Iris pigment epithelial cell (primary cell): ENCODE results near the gene ZNF24.

ENCODE experiments used
- DNase-seq: peaks from one replicate; pipeline ENCODE4 v3.0.0-alpha.2; 2011; ENCODE audit warnings: low read depth

The ZNF24 gene

GRCh38 chr18:35296060-35296459, 48.2 kb downstream of the ZNF24 start:
- no peak for DNase-seq

DNA sequence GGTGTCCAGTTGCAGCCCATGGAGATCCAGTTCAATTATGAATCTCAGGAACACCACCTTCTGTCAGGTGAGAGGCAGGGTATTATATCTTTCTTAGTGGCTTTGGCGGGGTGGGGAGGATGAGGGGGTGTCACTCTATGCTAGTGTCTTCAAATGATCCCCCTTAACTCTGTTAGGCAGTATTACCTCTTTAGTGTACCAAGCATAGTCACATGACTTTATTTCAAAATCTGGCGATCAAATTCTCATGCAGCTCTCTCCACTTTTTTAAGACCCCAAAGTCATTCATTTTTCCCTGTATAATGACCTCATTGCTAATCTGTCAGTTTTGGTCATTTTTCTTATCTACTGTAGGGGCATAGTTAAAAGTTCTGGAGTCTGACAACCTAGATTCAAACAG, 53.1 kb downstream of the ZNF24 start:
- DNase-seq = no peak

DNA sequence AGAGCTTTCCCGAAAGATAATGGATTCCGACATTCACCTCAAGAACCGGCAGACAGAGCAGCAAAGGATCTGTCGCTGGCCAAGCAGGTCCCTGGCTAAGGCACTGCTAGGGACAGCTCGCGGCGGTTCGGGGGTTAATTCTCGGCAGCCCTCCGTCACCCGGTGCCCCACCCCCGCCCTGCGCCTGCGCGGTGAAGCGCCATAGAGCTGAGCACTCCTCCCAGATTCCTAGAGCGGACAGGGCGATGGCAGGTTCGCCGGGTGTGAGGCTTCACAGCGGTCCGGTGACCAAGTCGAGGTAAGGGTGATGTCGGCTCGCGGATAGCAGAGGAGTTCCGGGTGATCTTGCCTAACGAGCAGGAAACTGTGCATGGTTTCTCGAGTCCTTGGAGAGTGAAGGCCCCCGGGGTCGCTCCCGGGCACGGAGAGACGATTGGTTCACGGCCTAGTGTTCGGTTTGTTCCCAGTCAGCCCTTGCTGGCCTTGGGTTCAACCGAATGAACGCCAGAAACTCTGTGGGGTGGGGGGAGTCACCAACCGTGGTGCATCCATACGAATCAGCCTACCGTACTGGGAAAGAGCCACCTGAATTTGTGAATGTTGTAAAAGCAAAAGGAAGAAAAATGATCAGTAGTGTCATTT, 54.0 kb downstream of the ZNF24 start, which contains the start of gene ZSCAN30:
ZSCAN30 (minus strand) TSS at position 136 of the 642 bp plus-strand sequence. CDS start 25,877 bp downstream, outside the sequence.
- DNase-seq = peak; percentile 95

GRCh38 chr18:35289727-35290093, 54.5 kb downstream of the ZNF24 start:
- DNase-seq = no peak

- DNase-seq = no peak
Measured at GRCh38 chr18:35289293-35289692, 54.9 kb downstream of the ZNF24 start.

DNA sequence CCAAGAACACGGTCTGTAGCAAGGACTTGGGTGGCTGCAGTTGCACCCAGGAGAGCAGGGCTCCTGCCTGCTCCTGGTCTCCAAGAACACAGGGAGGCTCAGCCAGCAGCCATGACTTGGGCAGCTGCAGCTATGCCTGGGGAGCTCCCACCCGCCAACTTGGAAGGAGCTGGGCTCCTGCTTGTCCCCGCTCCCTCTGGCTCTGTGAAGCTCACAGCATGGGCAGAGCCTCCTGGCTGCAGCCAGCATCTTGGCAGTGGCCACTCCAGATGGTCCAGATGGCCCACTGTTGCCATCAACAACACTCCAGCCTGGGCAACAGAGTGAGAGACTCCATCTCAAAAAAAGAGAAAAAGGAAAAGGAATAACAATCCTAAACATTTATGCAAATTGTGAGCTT, 59.4 kb downstream of the ZNF24 start:
- no peak for DNase-seq

GRCh38 chr18:35283923-35284794, 60.1 kb downstream of the ZNF24 start:
- no peak for DNase-seq

GRCh38 chr18:35282353-35282752, 61.9 kb downstream of the ZNF24 start:
- DNase-seq = peak; percentile 93
